NCI-H1105 (cell line): ENCODE data around the gene BTBD9.

Source experiments
- DNase-seq: peaks from one replicate; lab custom pipeline; 2025; lab: John Stamatoyannopoulos, UW

The BTBD9 gene

GRCh38 chr6:38176797-38177751, 462.7 kb downstream of the BTBD9 start:
- DNase-seq, result no peak

DNA sequence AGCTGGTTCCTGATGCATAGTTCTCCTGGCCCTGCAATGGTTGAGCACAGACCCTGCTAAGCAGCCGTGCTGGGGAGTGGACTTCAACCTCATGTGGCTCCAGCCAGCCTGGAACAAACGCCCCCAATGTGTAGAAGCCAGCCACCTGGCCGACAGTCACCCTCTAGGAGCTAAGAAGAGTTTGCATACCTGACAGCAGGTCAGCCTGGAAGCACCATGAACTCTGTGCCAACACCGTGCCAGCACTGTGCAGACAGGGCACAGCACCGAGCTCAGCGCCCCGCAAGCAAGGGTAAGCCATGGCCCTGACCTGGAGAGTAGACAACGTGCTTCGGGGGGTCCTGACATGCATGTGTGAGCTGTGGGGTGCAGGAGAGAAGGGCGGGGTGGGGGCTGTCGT, 463.9 kb downstream of the BTBD9 start:
- no peak for DNase-seq

DNA sequence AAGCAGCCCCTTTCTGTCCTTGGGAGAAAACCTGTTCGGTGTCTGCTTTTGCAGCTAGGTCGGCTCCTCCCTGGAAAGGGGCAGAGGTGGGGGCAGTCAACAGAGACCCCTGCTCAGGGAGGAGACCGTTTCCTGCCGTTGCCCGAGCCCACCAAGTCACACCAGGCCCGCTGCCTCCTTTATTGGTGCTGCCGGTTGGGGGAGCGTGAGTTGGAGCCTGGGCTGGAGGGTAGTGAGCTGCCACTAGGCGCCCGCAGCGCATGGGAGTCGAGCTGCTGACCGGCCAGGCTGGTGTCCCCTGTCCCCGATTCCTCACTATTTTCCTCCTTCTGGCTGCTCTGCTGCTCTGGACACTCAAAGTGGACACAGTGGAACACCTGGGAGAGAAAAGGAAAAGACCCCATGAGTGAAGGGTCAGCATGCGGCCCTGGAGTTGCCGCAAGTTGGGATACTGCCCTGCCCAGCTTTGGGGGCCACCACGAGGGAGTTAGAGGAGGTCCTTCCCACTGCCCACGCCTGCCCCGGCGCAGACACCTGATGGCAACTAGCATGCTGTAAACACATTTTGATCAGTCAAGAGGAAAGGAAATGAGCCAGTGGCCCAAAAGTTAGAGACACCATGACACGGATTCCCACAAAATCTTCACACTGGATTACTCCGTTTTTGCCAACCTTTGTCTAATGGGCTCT, 464.8 kb downstream of the BTBD9 start:
- no peak for DNase-seq

DNA sequence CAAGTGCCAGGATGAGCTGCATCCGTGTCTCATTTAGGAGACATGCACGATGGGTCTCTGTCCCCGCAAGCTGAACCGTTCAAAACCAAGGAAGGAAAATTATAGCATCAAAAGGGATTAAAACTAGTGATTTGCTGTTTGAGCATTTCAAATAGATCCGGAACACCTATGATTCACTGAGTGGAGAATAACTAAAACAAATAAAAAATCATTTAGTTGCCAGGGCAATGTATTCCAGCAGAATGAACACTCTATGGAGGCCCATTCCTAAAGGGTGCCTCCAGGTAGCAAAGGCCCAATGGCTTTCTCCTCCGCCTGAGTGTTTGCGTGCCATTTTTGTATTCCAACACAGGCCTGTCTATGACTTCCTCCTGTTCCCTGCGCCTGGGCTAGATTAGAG, 465.4 kb downstream of the BTBD9 start:
- no peak for DNase-seq

DNA sequence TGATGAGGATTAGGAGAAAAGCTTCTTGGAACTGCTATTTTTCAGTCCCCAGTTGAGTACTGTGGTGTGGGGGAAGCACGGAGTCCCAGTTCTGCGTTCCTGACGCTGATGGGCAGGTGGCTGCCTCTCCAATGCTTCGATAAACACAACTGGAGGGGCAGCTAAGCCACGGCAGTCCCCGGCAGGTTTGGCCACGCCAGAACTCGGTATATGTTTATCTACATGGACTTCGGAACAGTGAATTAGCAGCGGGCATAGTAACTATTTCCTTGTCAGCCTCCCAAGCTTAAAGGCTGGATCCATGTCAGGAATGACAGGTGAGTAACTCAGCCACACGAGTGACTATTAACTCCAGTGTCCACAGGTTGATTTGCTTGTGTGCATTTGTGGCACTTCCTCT, 465.8 kb downstream of the BTBD9 start:
- no peak for DNase-seq

DNA sequence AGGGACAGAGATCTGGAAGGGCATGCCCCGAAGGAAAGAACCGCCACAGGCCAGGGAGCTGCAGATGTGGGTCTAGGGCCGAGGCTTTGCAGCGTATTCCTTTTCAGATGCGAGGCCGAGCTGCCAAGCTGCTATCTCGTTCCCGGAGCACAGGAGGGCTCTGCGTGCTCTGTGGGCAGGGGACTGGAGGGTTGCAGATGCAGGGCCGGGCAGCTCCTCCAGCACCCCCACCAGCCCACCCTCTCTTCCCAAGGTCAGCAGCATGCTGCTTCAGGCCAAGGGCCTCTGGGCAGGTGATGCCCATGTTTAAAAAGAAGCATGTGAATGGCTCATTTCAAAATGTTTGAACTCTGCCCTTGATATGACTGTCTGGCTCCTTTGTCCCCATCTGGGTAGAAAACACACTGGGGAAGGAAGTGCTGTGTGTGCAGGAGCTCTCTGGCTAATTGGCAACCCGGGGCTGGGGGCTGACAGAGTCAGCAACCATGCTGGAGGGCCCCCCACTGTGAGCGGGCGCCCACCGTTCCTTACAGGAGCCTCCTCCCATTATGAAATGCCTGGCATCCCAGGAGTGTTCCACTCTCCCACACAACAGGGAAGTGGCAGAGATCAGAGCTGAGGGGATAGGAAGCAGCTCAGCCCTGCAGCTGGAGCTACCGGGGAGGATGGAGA, 466.9 kb downstream of the BTBD9 start:
- DNase-seq, result no peak

DNA sequence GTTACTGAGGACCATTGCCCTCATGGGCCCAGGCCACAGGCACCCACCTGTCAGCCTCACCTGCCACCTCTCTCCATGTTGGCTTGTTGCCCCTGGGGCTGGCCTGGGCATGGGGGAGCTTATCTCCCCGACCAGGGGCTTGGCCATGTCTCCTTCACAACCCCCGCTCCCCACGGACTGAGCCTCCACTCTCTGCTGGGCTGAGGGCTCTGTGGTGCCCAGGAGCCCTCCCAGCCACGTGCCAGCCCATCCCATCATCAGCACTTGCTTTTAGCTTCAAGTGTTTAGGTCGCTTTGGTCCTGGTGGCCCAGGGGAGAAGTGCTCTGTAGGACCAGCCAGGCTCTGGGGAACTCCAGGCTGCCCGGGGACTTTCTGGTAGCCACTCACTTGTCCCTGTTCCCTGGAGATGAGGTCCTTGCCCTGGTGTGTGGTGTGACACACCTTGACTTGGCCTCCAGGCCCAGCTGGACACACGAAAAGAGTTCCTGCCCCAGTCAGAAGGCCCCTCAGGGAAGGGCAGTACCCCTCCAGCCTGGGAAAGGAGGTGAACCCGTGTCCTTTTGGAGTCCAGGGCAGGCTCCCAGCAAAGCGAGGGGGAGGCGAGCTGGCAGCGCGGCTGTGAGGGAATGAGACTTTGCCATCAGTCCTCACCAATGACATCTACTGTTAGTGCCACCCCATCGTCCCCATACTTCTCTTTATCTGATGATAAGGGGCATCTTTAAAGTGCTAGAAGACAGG, 467.6 kb downstream of the BTBD9 start:
- no peak for DNase-seq

DNA sequence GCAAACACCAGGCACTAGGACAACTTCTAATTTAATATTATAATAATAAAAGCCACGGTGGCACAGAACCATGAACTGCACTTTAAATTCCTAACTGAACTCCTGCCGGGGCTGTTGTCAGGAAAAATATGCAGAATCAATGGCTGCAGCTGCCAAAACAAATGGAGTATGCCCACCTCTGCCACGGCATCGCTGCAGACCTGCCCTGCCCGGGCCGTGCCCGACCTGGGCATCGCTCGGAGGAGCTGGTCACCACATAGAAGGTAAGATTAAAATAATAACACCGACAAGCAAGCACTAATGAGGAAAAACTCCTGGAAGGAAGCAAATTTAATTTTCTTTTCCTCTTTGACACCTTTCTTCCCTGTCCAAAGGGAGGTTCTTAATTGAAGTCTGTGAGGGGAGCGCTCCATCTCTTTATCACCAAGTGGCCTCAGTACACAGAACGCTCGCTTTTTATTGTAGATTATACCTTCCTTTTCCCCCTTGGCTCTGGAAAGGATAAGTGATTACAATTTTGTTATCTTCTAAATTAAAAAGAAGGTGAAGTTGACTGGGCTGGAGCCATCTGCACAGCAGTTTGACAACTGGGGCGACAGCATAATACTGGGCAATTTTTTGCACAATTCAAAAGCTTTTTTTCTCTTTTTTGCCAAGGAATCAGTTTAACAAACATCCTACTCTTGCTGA, 468.9 kb downstream of the BTBD9 start:
- DNase-seq, result no peak

- DNase-seq, result peak; percentile 73
These were observed 469.7 kb downstream of the BTBD9 start for GRCh38 chr6:38169977-38170526.

GRCh38 chr6:38169221-38169976, 470.3 kb downstream of the BTBD9 start:
- no peak for DNase-seq

- no peak for DNase-seq
These were observed 471.0 kb downstream of the BTBD9 start for GRCh38 chr6:38168699-38169098.

- DNase-seq, result no peak
These were observed 471.6 kb downstream of the BTBD9 start for GRCh38 chr6:38168126-38168525.

DNA sequence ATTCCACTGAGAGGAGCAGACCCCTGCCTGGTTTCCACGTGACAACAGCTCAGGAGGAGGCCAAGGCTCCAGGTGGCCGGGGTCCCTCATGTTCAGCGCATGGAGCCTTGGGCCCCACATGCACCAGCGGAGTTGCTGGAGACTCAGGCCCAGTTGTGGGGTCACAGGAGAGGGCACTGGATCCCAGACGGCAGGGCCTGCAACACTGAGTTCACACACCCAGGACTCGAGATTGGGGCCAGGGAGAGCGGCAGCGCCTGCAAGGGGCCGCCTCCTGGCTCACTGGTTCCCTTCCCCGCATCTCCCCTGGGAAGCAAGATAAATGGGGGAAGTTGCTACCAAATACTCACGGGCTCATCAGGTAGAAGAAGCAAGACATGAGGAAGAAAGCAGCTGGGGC, 472.1 kb downstream of the BTBD9 start:
- no peak for DNase-seq

GRCh38 chr6:38166411-38167240, 473.1 kb downstream of the BTBD9 start:
- no peak for DNase-seq

DNA sequence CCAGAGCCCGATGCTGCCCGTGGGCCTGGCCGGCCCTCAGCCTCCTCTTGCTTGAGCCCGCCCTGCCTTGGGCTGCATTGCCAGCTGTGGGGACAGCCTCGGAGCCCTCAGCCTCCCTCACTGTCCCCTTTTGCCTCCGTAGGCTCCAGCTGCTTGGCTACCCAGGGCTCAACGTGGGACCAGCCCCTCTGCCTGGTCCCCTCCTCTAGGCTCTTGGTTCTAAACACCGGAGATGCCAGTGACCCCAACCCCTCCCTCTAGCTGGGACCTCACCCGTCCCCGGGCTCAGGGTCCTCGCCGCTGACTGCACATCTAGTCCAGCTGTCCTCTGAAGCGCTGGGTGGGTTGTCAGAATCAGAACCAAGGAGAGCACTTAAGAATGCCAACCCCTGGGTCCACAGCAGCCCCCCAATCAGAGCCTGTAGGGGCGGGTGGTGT, 475.0 kb downstream of the BTBD9 start:
- DNase-seq, result no peak

DNA sequence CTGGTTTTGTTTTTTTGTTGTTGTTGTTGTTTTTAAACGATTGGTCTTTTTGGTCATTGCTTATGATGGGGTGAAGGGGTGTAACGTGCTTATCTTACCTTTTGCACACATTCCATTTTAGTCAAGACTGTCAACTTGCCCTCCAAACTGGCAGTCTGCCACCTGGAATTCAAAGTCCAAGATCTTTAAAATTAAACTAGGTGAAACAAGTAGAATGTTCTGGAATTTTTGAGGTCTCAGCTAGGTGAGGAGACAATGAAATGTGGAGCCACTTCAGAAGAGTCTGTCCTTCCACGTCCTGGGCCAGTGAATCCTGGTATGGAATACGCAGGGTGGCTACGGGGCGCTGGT, 475.6 kb downstream of the BTBD9 start:
- DNase-seq, result no peak

GRCh38 chr6:38163186-38164130, 476.3 kb downstream of the BTBD9 start:
- no peak for DNase-seq

GRCh38 chr6:38162493-38163185, 477.1 kb downstream of the BTBD9 start:
- DNase-seq, result no peak
